GM19372 (cell line): ENCODE data around the gene GSTA4.
"Not testable (repeated sequence)": the region's sequence is repeated elsewhere in the genome, so short reads cannot be mapped to it uniquely, and the experiment has no call there.

Source experiments
- ATAC-seq: cut with Tn5 transposase; IDR thresholded peaks from one replicate; pipeline ENCODE4 v1.9.1; 2021; ENCODE audit warnings: mild to moderate bottlenecking, low read depth, moderate library complexity; ENCODE audit not compliant: unreplicated experiment

GSTA4 gene

DNA sequence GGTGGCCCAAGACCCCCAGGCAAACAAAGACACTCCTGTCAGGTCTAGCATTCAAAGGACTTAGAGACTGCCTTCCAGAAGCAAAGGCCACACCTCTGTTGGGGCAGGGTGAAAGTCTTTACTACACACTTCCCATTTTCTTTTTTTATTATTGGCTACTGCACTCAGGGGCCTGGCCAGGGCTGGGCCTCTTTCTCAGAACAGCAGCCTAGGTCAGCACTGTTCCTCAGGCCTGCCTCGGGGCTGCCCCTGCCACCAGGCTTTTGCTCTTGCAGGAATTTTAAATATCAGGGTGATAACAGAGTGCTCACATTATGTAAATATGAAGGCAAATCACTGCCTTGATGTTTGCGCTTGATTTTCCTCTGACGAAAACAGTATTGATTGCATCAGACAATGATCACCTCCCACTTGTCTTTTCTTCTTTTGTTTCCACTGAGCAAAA is 18.5 kb downstream of the GSTA4 start:
- peak; percentile 91 for ATAC-seq

DNA sequence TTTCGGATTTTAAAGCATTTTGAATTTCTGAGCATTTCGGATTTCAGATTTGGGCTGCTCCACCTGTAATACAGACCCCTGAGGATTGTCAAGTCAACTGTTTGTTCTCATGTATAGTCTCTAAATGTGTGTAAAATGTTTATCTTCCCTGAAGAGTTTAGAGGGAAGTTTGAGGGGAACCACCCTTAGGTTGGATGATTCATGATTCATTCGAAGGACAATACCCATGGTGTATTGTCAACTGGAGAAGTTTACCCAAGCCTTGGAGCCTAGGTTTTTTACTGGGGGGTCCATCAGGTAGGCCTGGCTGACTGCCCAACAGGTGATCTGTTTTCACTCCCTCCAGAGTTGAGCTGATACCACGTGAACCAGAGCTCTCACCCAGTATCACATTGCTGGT is 18.9 kb downstream of the GSTA4 start:
- ATAC-seq, result peak; percentile 2

DNA sequence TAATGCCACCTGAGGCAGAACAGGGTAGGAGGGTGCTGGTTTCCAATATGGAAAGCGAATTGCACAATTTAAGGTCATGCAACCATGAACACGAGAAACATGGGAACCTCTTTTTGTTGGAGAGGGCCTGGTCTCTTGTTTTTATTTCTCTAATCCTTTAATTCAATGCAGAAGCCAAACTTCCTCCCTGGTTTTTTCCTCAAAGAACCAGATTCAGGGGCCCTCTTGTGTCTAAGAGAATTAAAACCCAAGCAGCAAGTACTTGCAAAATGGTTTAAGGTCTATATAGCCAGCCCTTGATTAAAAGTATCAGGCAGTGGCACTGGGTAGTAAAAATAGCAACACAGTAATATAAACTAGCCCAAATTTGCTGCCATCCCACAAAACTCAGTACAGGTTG is 19.5 kb downstream of the GSTA4 start:
- ATAC-seq, result no peak

DNA sequence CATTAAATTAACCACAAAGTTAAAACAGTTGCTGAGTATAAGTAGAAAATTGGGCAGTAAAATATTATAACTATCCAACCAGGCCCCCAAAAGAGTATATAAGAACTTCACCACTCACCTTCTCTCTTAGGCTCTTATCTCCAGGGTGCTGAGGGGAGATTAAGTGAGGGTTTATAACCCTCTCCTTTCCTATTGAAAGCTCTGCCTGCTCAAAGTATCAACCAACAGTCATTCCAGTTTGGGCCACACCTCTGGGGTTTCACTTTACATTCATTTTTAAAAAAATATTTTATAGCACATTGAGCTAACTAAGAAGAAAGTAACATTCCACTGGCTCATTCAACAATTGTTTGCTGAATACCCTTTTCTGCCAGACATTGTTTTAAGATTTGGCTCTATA is 22.1 kb downstream of the GSTA4 start:
- no peak for ATAC-seq

DNA sequence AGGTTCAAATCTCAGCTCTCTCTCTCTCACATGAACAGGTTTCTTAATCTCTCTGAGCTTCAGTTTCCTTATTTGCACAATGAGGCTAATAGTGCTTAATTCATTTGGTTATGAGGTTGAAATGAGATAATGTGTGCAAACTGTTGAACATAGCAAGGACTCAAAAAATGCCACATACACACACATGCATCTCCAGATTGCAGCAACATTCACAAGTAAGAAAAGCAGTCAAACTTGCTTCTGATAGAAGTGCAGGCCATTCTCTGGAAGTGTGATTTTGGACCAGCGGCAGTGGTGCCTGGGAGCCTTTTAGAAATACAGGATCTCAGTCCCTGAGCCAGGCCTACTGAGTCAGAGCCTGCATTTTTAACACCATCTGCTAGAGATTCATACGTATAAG is 25.7 kb downstream of the GSTA4 start:
- no peak for ATAC-seq

DNA sequence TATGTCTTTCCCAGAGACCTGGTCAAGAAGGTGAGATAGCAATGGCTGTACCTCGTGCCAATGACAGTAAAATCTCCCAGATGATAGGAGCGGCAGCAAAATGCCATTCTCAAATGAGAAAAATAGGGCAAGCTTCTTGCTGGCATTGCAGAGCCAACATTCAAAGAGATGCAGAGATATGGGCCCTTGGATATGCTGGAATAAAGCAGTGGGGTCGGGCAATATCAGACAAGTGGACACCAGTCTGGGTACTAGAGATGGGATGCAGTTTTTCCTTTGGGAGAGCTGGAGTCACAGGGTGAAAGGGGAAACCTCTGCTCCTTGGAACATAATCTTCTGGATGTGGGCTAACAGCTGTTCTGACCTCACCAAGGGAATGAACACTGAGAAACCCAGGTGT is 29.0 kb downstream of the GSTA4 start:
- ATAC-seq, result no peak

DNA sequence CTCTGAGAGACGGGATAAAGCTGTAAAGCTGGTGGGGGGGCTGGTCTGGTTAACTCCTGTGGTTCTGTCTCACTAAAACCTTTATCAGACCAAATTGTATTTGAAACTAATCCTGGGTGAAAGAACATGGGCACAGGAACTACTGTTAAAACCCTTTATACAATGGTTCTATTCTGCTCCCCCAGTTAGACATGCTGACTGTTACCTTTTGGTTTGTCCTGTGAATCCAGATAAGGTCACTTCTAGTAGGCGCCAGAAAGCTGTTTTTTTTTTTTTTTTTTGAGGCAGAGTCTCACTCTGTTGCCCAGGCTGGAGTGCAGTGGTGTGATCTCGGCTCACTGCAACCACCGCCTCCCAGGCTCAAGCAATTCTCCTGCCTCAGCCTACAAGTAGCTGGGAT is 29.7 kb downstream of the GSTA4 start:
- no peak for ATAC-seq

DNA sequence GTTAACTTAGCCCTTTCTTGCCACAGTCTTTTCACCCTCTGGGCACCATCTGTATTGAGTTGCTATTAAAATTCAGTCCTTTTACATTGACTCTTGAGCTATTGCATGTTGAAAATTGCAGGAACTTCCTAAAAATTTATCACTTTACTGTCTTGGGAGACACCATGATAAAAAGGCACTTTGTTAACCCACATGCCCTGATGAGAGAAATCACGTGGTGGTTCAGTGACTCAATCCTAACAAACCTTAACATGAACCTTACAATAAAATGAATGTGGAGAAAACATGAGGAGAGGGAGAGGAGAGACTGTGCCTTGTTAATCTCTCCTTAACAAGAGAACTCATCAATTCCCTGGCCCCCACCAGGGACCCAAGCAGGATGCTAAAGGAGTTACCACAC is 30.8 kb downstream of the GSTA4 start:
- ATAC-seq, result no peak

DNA sequence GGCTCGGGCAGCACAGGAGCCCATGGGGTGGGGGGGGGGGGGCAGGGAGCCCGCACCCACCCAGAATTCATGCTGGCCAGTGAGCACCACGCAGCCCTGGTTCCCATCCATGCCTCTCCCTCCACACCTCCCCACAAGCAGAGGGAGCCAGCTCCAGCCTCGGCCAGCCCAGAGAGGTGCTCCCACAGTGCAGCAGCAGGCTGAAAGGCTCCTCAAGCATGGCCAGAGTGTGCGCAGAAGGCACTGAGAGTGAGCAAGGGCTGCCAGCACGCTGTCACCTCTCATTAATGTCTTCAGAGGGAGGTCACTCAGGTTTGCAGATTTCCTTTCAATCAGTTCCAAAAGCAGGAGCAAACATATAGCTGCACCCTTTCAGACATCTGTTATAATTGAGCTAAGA is 32.4 kb downstream of the GSTA4 start:
- no peak for ATAC-seq

DNA sequence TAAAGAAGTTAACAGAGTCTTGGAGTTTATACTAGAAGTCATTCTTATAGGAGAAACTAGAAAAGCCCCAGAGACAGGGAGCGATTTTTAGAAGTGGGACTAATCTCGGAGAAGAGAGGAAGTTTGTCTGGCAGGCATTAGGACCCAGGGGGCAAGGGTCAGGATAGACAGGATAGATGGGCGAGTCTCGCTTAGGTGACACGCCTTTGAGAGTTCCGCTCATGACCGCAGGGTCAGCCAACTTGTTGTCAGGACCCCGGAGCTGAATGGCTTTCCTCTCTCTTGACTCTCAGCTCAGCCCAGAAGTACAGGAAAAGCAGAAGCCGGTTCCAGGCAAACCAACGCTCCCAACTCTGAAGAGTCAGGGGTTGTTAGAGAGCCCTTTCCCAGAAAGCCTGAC is 34.1 kb downstream of the GSTA4 start:
- not testable (repeated sequence) for ATAC-seq

DNA sequence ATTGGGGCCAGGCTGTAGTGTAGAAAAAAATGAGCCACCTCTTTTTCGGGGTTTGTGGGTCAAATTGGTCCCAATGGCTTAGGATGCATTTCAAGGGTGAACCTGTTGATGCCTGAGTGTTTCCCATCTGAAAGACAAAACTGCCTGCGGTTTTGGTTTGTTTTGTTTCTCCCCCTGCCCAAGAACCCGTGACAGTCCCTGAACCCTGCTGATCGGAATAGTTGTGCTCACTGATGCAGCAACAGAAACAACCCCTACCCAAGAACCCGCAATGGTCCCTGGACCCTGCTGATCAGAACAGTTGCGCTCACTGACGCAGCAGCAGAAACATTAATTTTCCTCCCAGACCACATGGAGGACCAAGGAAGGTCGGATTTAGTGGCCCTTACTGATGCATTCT is 34.9 kb downstream of the GSTA4 start:
- not testable (repeated sequence) for ATAC-seq

DNA sequence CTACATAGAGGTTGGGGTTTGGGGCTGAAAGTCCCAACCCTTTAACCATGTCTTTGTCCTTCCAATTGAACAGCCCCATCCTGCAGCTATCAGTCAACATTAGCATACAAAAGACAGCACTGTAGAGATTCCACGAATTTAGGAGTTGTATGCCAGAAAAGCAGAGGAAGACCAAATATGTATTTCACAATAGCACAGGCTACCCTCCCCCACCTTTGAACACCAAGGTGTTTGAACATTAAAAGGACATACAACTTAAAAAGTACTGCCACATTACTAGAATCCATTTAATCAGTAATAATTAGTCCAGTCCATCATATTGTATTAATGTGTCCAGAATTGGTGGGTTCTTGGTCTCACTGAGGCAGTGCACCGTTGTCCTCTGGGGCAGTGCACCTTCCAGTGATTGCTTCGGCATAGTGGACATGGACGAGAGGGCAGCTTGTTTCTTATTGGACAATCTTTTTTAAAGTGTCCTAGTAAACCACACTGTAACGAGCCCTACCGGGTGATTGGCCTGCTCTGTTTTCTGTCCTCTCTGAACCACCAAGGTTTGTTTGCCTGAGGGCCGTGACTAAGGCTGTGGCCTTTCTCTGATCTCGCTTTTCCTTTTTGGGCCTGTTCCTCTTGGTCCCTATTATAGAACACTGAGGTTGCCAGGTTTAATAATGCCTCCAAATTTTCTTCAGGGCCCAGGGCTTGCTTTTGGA is 36.4 kb downstream of the GSTA4 start:
- ATAC-seq, result no peak

DNA sequence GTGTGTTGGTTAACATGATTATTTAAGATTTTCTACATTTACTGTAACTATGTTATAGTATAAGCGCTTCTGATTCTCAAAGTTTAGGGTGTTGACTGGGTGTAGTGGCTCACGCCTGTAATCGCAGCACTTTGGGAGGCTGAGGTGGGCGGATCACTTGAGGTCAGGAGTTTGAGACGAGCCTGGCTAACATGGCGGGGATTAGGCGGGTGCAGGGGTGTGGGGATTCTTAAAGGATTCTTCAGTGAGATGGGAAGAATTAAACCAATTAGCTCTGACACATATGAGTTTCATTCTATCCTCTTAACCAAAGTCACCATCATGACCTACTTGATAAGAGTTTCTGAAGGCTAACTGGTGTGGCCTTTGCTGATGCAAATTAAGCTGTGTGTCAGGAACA is 39.2 kb downstream of the GSTA4 start:
- ATAC-seq, result no peak

DNA sequence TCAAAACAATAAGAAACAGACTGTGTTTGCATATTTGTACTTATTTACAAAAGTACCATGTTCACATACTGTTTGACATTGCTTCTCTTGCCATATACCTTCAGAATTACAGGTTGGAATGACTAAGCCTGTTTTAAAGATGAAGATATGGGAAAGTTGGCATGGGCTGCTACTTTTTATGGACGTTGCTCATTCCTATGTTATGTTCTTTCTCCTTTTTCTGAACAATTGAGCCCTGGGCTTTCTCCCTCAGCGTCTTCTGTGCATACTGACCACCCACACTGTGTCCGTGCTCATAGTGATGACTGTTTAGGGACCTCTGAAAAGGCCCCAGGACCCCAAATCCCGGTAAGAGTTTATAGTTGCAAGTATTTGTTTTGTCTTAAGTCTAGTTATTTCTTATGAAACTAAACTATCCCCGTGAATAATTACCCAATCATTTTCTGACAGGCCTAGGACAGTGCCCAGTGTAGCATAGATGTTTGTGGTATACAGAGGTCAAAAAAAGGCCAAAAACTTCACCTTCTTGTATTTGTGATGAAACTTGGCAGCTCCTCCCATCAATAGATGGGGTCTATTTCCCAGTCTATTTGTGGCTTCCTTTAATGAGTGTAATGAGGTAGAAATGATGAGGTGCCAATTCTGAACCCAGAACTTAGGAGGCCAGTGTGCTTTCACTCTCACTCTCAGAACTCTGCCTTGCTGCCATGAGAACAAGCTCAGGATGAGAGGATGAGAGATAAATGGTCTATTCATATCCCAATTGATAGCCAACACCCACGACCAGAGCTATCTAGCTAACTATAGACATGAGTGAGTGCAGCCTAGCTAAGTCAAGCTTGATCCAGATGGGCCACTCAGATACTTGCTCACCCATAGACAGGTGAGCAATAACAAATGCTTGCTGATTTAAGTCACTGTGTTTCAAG is 40.9 kb downstream of the GSTA4 start:
- no peak for ATAC-seq

DNA sequence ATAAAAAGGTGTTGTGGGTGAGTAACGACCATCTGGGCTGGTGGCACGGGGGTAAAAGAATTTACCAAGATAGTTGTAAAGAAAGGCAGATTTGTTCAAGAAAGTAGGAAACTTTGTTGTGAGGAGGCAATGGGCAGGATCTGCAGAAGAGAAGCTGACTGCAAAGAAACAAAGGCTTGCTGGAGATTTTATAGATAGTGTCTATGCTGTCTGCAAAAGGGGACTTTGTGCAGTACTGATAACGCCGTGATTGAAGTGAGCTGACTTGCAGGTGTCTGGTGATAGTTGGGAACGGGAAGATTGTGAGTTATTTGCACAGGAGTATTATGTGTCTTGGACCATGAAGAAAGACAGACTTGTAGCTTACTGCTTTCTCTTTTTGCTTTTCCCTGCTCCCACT is 48.8 kb downstream of the GSTA4 start:
- no peak for ATAC-seq

DNA sequence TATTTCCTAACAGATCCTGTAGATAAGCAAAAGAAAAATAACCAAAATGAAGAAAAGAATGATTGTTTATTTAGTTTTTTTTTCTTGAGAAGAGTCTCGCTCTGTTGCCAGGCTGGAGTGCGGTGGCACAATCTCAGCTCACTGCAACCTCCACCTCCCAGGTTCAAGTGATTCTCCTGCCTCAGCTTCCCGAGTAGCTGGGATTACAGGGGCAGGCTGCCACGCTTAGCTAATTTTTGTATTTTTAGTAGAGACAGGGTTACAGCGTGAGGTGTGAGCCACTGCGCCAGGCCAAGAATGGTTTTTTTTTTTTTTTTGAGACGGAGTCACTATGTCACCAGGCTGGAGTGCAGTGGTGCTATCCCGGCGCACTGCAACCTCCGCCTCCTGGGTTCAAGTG is 52.3 kb downstream of the GSTA4 start:
- ATAC-seq, result not testable (repeated sequence)

DNA sequence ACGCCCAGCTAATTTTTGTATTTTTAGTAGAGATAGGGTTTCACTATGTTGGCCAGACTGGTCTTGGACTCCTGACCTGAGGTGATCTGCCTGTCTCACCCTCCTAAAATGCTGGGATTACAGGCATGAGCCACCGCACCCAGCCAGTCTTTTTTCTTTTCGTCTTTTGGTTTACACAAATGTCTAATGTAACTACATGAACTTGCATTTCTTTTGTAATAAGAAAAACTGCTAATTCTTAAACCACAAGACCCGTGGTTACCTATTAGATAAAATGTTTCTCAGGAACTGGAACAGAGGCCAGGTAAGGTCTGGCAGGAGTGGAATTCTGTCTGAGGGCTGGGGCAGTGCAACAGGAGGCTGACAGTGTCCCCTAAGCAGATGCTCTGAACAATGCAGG is 52.9 kb downstream of the GSTA4 start:
- no peak for ATAC-seq

DNA sequence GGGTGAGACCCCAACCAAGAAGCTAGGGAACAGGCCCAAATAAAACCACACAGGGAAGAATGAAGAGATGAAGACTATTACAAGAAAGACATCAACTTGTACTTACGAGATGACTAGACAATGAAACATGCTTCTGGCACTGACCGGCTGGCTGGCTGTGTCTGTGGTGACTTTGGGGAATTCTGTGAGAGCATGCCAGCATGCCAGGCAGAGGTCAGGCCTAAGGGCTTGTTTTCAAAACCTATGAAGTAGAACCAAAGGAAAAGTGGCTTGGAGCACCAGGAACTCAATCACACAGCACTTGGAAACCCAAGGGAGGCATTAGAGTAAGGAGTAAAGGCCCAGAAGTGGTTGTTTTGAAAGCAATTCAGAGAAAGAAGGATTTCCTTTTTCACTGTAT is 57.2 kb downstream of the GSTA4 start:
- no peak for ATAC-seq

DNA sequence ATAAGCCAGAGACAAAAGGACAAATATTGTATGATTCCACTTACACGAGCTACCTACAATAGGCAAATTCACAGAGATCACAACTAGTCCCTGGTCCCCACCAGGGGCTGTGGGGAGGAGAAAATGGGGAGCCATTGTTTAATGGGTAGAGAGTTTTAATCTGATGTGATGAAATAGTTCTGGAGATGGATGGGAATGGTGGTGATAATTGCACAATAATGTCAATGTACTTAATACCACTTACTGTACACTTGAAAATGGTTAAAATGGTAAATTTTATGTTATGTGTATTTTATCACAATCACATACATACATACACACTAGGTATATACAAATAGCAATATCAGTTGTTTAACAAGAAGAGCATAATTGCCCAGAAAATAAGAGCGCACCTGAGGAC is 61.3 kb downstream of the GSTA4 start:
- no peak for ATAC-seq

DNA sequence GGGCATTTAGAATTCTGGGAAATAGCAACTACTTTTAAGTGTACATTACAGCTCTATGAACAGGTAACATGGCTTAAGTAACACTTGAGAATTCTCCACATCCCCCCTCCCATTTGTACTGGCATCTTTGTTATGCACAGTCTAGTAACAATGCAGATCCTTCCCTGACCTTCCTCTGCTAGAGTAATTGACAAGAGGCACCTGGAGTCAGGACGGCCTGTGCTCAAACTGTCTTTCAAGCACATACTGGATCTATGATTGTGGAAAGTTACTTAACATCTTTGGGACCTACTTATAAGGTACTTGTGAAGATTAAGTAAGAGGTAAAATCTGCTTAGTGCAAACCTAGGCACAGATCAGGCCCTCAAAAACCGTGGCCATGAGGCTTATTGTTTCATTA is 63.7 kb downstream of the GSTA4 start:
- no peak for ATAC-seq

DNA sequence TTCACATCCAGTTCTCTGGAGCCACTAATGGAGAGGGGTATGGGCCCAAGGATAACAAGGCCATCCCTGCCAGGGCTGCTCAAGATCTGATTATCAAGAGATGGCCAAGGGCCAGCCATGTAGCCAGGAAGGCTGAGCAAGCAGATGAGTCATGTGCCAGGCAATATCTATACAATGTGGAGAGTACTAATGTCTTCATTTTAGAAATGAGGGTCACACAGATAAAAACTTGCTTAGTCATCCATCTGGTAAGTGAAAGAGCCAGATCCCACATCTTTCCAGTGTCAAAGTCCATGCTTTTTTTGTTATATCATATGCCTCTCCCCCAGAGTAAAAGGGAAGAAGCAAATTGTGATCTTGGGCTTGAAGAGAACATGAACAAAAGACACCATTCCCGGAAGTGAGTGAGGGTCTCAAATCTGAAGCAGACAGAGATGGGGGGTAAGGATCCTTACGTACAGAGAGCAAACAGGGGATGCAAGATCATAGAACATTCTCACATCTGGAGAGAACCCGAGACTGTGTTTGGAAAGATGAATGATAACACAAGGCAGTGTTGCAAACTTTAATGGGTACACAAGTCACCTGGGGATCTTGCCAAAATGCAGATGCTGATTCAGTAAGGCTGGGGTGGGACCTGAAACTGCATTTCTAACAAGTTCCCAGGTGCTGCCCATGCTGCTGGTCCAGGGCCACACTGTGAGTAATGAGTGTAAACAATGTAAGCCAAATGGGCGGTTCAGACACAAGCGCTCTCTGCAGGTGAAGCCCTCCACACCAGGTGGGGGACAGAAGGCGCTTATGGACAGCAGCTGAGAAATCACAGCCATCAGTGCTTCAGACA is 65.5 kb downstream of the GSTA4 start:
- no peak for ATAC-seq
